A172 (cell line): Measurements from ENCODE around the gene COPS3. TPM values are rescaled to one million over a fixed set of nuclear protein-coding genes. Genes with fewer than 3 reads are reported as not detected.
A peak's percentile ranks its signal among the peaks of the same experiment; 100 is the strongest.

Experiments used
- DNase-seq: peaks from one replicate; pipeline ENCODE4 v3.0.0-alpha.2; 2015; ENCODE audit warnings: low spot score
- total RNA-seq: library from RNA; depleted of rRNA; stranded (reverse); fragments of >200 nt; shearing (Covaris generic); gene quantifications from 2 replicates; pipeline ENCODE4 v1.2.3, GENCODE V29; 2014

Gene COPS3
- total RNA-seq, 1 experiment from 2014 or later: 308 TPM

- DNase-seq: no peak
These were observed 39.4 kb downstream of the COPS3 start for GRCh38 chr17:17241656-17242055.

GRCh38 chr17:17239832-17240231, 41.2 kb downstream of the COPS3 start:
- no peak for DNase-seq

- DNase-seq: peak; percentile 83
These were observed 43.8 kb downstream of the COPS3 start, which contains the start of gene FLCN for GRCh38 chr17:17237026-17237799. FLCN (minus strand) TSS chr17:17237168; CDS start chr17:17228137, 9,031 bp downstream.

GRCh38 chr17:17236295-17237025, 44.6 kb downstream of the COPS3 start:
- DNase-seq: peak; percentile 34

GRCh38 chr17:17235212-17236174, 45.6 kb downstream of the COPS3 start:
- peak; percentile 68 for DNase-seq

GRCh38 chr17:17232303-17232621, 48.8 kb downstream of the COPS3 start:
- DNase-seq: no peak

GRCh38 chr17:17231621-17232302, 49.3 kb downstream of the COPS3 start:
- DNase-seq: no peak

GRCh38 chr17:17229416-17230384, 51.3 kb downstream of the COPS3 start:
- no peak for DNase-seq

GRCh38 chr17:17228521-17229279, 52.3 kb downstream of the COPS3 start:
- DNase-seq: no peak

- DNase-seq: no peak
These were observed 53.2 kb downstream of the COPS3 start for GRCh38 chr17:17227608-17228520.

GRCh38 chr17:17226451-17227265, 54.4 kb downstream of the COPS3 start:
- no peak for DNase-seq

GRCh38 chr17:17225901-17226300, 55.1 kb downstream of the COPS3 start:
- no peak for DNase-seq

- DNase-seq: no peak
These were observed 56.9 kb downstream of the COPS3 start for GRCh38 chr17:17224137-17224536.

- DNase-seq: no peak
These were observed 57.3 kb downstream of the COPS3 start for GRCh38 chr17:17223736-17224135.

GRCh38 chr17:17221329-17221728, 59.7 kb downstream of the COPS3 start:
- DNase-seq: no peak

GRCh38 chr17:17220529-17220928, 60.5 kb downstream of the COPS3 start:
- no peak for DNase-seq

GRCh38 chr17:17217995-17218394, 63.1 kb downstream of the COPS3 start:
- DNase-seq: no peak

- DNase-seq: no peak
These were observed 64.3 kb downstream of the COPS3 start for GRCh38 chr17:17216776-17217175.
